Type B pancreatic cell (in vitro differentiated cells): Measurements from ENCODE around the gene PRTFDC1. TPM values are rescaled to one million over a fixed set of nuclear protein-coding genes. Genes with fewer than 3 reads are reported as not detected.
"Not testable (repeated sequence)": the region's sequence is repeated elsewhere in the genome, so short reads cannot be mapped to it uniquely, and the experiment has no call there.

ENCODE experiments used
- DNase-seq: peaks from one replicate; pipeline ENCODE4 v3.0.0; 2021; ENCODE audit warnings: mixed read lengths; ENCODE audit not compliant: unreplicated experiment; ENCODE audit errors: extremely low spot score
- H3K27ac Mint-ChIP-seq: 2 replicates; pipeline ENCODE4 v1.8.0; 2021; ENCODE audit warnings: mild to moderate bottlenecking, mixed read lengths
- H3K27me3 Mint-ChIP-seq: 2 replicates; pipeline ENCODE4 v1.8.0; 2021; ENCODE audit warnings: mixed read lengths
- H3K36me3 Mint-ChIP-seq: 2 replicates; pipeline ENCODE4 v1.8.0; 2021; ENCODE audit warnings: mixed read lengths
- H3K4me1 Mint-ChIP-seq: one replicate; pipeline ENCODE4 v1.8.0; 2021; ENCODE audit warnings: mixed read lengths; ENCODE audit not compliant: unreplicated experiment
- H3K4me3 Mint-ChIP-seq: 2 replicates; pipeline ENCODE4 v1.8.0; 2021; ENCODE audit warnings: mild to moderate bottlenecking, mixed read lengths
- H3K9me3 Mint-ChIP-seq: 2 replicates; pipeline ENCODE4 v1.8.0; 2021; ENCODE audit warnings: mixed read lengths
- total RNA-seq: library from RNA; stranded (reverse); gene quantifications from 2 replicates; pipeline ENCODE4 v1.2.1, GENCODE V29; 2021; ENCODE audit warnings: low replicate concordance
- TF ChIP-seq, protein P1 (sequence below): fragments of 200-600 bp; sonication (generic); conservative IDR thresholded peaks from 2 replicates; pipeline ENCODE4 v1.5.0; 2021; ENCODE audit warnings: antibody characterized with exemption, mild to moderate bottlenecking

PRTFDC1 gene
- total RNA-seq, 1 donor from 2014 or later: 22.9 TPM

GRCh38 chr10:24971374-24971773 is 19.0 kb upstream of the PRTFDC1 start:
- H3K36me3 Mint-ChIP-seq: no peaks in the 10 kb centered on the region
- H3K27ac Mint-ChIP-seq: no peak overlapping the region
- TF ChIP-seq, protein P1, sequence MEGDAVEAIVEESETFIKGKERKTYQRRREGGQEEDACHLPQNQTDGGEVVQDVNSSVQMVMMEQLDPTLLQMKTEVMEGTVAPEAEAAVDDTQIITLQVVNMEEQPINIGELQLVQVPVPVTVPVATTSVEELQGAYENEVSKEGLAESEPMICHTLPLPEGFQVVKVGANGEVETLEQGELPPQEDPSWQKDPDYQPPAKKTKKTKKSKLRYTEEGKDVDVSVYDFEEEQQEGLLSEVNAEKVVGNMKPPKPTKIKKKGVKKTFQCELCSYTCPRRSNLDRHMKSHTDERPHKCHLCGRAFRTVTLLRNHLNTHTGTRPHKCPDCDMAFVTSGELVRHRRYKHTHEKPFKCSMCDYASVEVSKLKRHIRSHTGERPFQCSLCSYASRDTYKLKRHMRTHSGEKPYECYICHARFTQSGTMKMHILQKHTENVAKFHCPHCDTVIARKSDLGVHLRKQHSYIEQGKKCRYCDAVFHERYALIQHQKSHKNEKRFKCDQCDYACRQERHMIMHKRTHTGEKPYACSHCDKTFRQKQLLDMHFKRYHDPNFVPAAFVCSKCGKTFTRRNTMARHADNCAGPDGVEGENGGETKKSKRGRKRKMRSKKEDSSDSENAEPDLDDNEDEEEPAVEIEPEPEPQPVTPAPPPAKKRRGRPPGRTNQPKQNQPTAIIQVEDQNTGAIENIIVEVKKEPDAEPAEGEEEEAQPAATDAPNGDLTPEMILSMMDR: no peak
- no peak overlapping the region for H3K4me3 Mint-ChIP-seq
- no peaks in the 10 kb centered on the region for H3K9me3 Mint-ChIP-seq
- H3K4me1 Mint-ChIP-seq: no peaks in the 10 kb centered on the region
- DNase-seq: no peak
- H3K27me3 Mint-ChIP-seq: no peaks in the 10 kb centered on the region

- Mint-ChIP-seq H3K36me3 (no peaks in the 10 kb centered on the region), H3K27me3 (no peaks in the 10 kb centered on the region), H3K4me3 (no peak overlapping the region), H3K9me3 (no peaks in the 10 kb centered on the region), H3K27ac (no peak overlapping the region), H3K4me1 (no peaks in the 10 kb centered on the region)
- no peak for DNase-seq
- TF ChIP-seq, protein P1: no peak
These were observed 17.5 kb upstream of the PRTFDC1 start for GRCh38 chr10:24969841-24970281.

DNA sequence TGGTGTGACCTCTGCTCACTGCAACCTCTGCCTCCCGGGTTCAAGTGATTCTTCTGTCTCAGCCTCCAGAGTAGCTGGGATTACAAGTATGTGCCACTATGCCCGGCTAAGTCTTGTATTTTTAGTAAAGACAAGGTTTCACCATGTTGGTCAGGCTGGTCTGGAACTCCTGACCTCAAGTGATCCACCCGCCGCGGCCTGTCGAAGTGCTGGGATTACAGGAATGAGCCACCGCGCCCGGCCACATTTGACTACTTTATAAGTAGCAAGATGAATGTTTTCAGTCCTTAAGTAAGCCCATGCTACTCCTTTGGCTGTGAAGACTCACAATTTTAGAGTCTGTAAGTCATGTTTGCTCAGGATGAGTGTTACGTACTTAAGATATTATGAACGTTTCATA is 16.5 kb upstream of the PRTFDC1 start:
- H3K4me1 Mint-ChIP-seq, H3K9me3 Mint-ChIP-seq, H3K27ac Mint-ChIP-seq, H3K36me3 Mint-ChIP-seq, DNase-seq, H3K4me3 Mint-ChIP-seq, H3K27me3 Mint-ChIP-seq: not testable (repeated sequence)

- no peaks in the 10 kb centered on the region for H3K9me3 Mint-ChIP-seq
- no peaks in the 10 kb centered on the region for H3K36me3 Mint-ChIP-seq
- no peak overlapping the region for H3K27ac Mint-ChIP-seq
- DNase-seq: no peak
- H3K27me3 Mint-ChIP-seq: no peaks in the 10 kb centered on the region
- no peak overlapping the region for H3K4me3 Mint-ChIP-seq
- no peaks in the 10 kb centered on the region for H3K4me1 Mint-ChIP-seq
- TF ChIP-seq, protein P1: no peak
These were observed 15.9 kb upstream of the PRTFDC1 start for GRCh38 chr10:24968349-24968748.

GRCh38 chr10:24966962-24967481 is 14.6 kb upstream of the PRTFDC1 start:
- Mint-ChIP-seq H3K36me3 (no peaks in the 10 kb centered on the region), H3K4me1 (no peaks in the 10 kb centered on the region), H3K4me3 (no peak overlapping the region), H3K9me3 (no peaks in the 10 kb centered on the region), H3K27ac (no peak overlapping the region), H3K27me3 (no peaks in the 10 kb centered on the region)
- TF ChIP-seq, protein P1: no peak
- DNase-seq: no peak

DNA sequence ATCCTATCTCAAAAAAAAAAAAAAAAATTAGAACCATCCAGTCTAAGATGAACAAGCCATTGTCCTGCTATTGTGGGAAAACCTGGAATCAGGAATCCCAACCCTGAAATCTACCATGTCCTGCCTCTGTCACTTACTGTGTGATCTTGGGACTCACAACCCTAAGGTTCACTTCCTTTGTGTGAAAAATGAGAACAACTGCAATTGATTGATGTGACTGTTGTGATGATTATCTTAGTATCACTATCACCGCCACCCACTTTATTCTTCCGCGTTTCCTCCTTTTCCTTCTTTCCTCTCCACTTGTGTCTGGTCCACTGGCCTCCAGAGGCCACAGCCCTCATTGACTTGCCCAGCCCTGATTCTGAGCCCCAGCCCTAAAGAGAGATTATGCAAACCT is 12.6 kb upstream of the PRTFDC1 start:
- no peak overlapping the region for H3K4me3 Mint-ChIP-seq
- H3K27ac Mint-ChIP-seq: no peak overlapping the region

More for the DNA sequence above, 12.6 kb upstream of the PRTFDC1 start:
- H3K36me3 Mint-ChIP-seq: no peaks in the 10 kb centered on the region
- H3K4me1 Mint-ChIP-seq: no peaks in the 10 kb centered on the region
- no peaks in the 10 kb centered on the region for H3K27me3 Mint-ChIP-seq
- H3K9me3 Mint-ChIP-seq: no peaks in the 10 kb centered on the region
- TF ChIP-seq, protein P1: no peak
- DNase-seq: no peak
